HEK293 (cell line): ENCODE measurements around the gene RPS6KC1.

Source experiments
- CTCF ChIA-PET: fragments of 350-600 bp; formaldehyde crosslinking; extraction: SDS; loops from one replicate; lab custom pipeline; 2021; ENCODE audit warnings: antibody characterized with exemption; lab: Yijun Ruan, JAX
- POLR2A ChIA-PET: fragments of 300-600 bp; formaldehyde crosslinking; extraction: SDS; loops from one replicate; lab custom pipeline; 2020; ENCODE audit warnings: antibody characterized with exemption, inconsistent platforms; lab: Yijun Ruan, JAX
- H3K27ac ChIP-seq: fragments of 200-500 bp; sonication (Bioruptor generic); 2 replicates; pipeline ENCODE4 v1.5.1; 2014; ENCODE audit warnings: low read depth, low read length, control low read depth, inconsistent platforms; ENCODE audit errors: extremely low read depth
- H3K36me3 ChIP-seq, 2 experiments: fragments of 200-500 bp in 1 of 2; sonication (Bioruptor generic) in 1 of 2; 1 replicate in 1 of 2; 2 replicates in 1 of 2; pipeline ENCODE4 v1.5.1; 2014 to 2017; ENCODE audit warnings: inconsistent platforms in 2 of 2, low read length in 2 of 2; ENCODE audit not compliant: control insufficient read depth in 2 of 2, insufficient read depth in 1 of 2
- H3K4me1 ChIP-seq: fragments of 200-500 bp; sonication (Bioruptor generic); 2 replicates; pipeline ENCODE4 v1.5.1; 2014; ENCODE audit warnings: mild to moderate bottlenecking, low read length, inconsistent platforms; ENCODE audit not compliant: control insufficient read depth, insufficient read depth
- H3K4me3 ChIP-seq: 2 replicates; pipeline ENCODE4 v1.5.1; 2011; ENCODE audit warnings: low read depth, mild to moderate bottlenecking, control low read depth, low read length, moderate library complexity
- H3K9me3 ChIP-seq: fragments of 200-500 bp; sonication (Bioruptor generic); 2 replicates; pipeline ENCODE4 v1.5.1; 2014; ENCODE audit warnings: low read depth, low read length, inconsistent platforms; ENCODE audit not compliant: control insufficient read depth, insufficient read depth
- GLIS2 ChIP-seq: fragments of 450-650 bp; formaldehyde crosslinking; IDR thresholded peaks from 2 replicates; pipeline ENCODE4 v1.5.1; 2016; ENCODE audit warnings: missing biosample characterization, missing genetic modification characterization
- SALL2 ChIP-seq: fragments of 450-650 bp; formaldehyde crosslinking; IDR thresholded peaks from 2 replicates; pipeline ENCODE4 v1.5.0; 2017; ENCODE audit warnings: missing biosample characterization, mild to moderate bottlenecking, missing genetic modification characterization, borderline replicate concordance
- SP7 ChIP-seq: fragments of 450-650 bp; formaldehyde crosslinking; IDR thresholded peaks from 2 replicates; pipeline ENCODE4 v1.5.1; 2016; ENCODE audit warnings: missing biosample characterization, missing genetic modification characterization
- TCF7L2 ChIP-seq: IDR thresholded peaks from 2 replicates; pipeline ENCODE4 v1.6.1; 2011; ENCODE audit warnings: low read depth, mild to moderate bottlenecking, inconsistent platforms, low read length, moderate library complexity, borderline replicate concordance
- YY1 ChIP-seq: fragments of 450-650 bp; formaldehyde crosslinking; IDR thresholded peaks from 2 replicates; pipeline ENCODE4 v1.5.1; 2018; ENCODE audit warnings: missing biosample characterization, missing genetic modification characterization
- ZBTB20 ChIP-seq: fragments of 450-650 bp; formaldehyde crosslinking; IDR thresholded peaks from 2 replicates; pipeline ENCODE4 v1.5.1; 2016; ENCODE audit warnings: missing biosample characterization, missing genetic modification characterization
- ZBTB48 ChIP-seq: fragments of 450-650 bp; formaldehyde crosslinking; IDR thresholded peaks from 2 replicates; pipeline ENCODE4 v1.5.1; 2016; ENCODE audit warnings: missing biosample characterization, missing genetic modification characterization
- ZFP69B ChIP-seq: fragments of 450-650 bp; formaldehyde crosslinking; IDR thresholded peaks from 2 replicates; pipeline ENCODE4 v1.5.1; 2016; ENCODE audit warnings: missing biosample characterization, missing genetic modification characterization
- ZNF148 ChIP-seq: fragments of 450-650 bp; formaldehyde crosslinking; IDR thresholded peaks from 2 replicates; pipeline ENCODE4 v1.5.0; 2017; ENCODE audit warnings: missing biosample characterization, missing genetic modification characterization, borderline replicate concordance
- ZNF155 ChIP-seq: fragments of 450-650 bp; formaldehyde crosslinking; IDR thresholded peaks from 2 replicates; pipeline ENCODE4 v1.5.1; 2016; ENCODE audit warnings: missing biosample characterization, missing genetic modification characterization
- ZNF175 ChIP-seq: fragments of 450-650 bp; formaldehyde crosslinking; IDR thresholded peaks from 2 replicates; pipeline ENCODE4 v1.5.1; 2016; ENCODE audit warnings: missing biosample characterization, missing genetic modification characterization
- ZNF2 ChIP-seq: fragments of 450-650 bp; formaldehyde crosslinking; IDR thresholded peaks from 2 replicates; pipeline ENCODE4 v1.5.1; 2016; ENCODE audit warnings: missing biosample characterization, missing genetic modification characterization
- ZNF239 ChIP-seq: fragments of 450-650 bp; formaldehyde crosslinking; IDR thresholded peaks from 2 replicates; pipeline ENCODE4 v1.5.1; 2016; ENCODE audit warnings: missing biosample characterization, missing genetic modification characterization
- ZNF324 ChIP-seq: fragments of 450-650 bp; formaldehyde crosslinking; IDR thresholded peaks from 2 replicates; pipeline ENCODE4 v1.5.1; 2016; ENCODE audit warnings: missing biosample characterization, missing genetic modification characterization
- ZNF335 ChIP-seq: fragments of 450-650 bp; formaldehyde crosslinking; conservative IDR thresholded peaks from 2 replicates; pipeline ENCODE4 v1.5.1; 2016; ENCODE audit warnings: missing biosample characterization, missing genetic modification characterization
- ZNF473 ChIP-seq: fragments of 450-650 bp; formaldehyde crosslinking; IDR thresholded peaks from 2 replicates; pipeline ENCODE4 v1.5.1; 2017; ENCODE audit warnings: missing biosample characterization, missing genetic modification characterization
- ZNF521 ChIP-seq: fragments of 450-650 bp; formaldehyde crosslinking; IDR thresholded peaks from 2 replicates; pipeline ENCODE4 v1.5.1; 2017; ENCODE audit warnings: missing biosample characterization, mild to moderate bottlenecking, missing genetic modification characterization
- ZNF530 ChIP-seq: fragments of 450-650 bp; formaldehyde crosslinking; IDR thresholded peaks from 2 replicates; pipeline ENCODE4 v1.5.1; 2016; ENCODE audit warnings: low read depth, missing biosample characterization, missing genetic modification characterization
- ZNF560 ChIP-seq: fragments of 450-650 bp; formaldehyde crosslinking; IDR thresholded peaks from 2 replicates; pipeline ENCODE4 v1.5.1; 2017; ENCODE audit warnings: missing biosample characterization, missing genetic modification characterization, borderline replicate concordance
- ZNF629 ChIP-seq: fragments of 450-650 bp; formaldehyde crosslinking; IDR thresholded peaks from 2 replicates; pipeline ENCODE4 v1.5.1; 2017; ENCODE audit warnings: missing biosample characterization, missing genetic modification characterization
- ZNF701 ChIP-seq: fragments of 450-650 bp; formaldehyde crosslinking; IDR thresholded peaks from 2 replicates; pipeline ENCODE4 v1.5.1; 2016; ENCODE audit warnings: missing biosample characterization, missing genetic modification characterization
- ZNF704 ChIP-seq: fragments of 450-650 bp; formaldehyde crosslinking; IDR thresholded peaks from 2 replicates; pipeline ENCODE4 v1.5.1; 2016; ENCODE audit warnings: missing biosample characterization, missing genetic modification characterization
- ZNF785 ChIP-seq: fragments of 450-650 bp; formaldehyde crosslinking; IDR thresholded peaks from 2 replicates; pipeline ENCODE4 v1.5.1; 2016; ENCODE audit warnings: missing biosample characterization, missing genetic modification characterization
- TF ChIP-seq, protein P1 (sequence below): fragments of 450-650 bp; formaldehyde crosslinking; IDR thresholded peaks from 2 replicates; pipeline ENCODE4 v1.5.1; 2016; ENCODE audit warnings: missing biosample characterization, missing genetic modification characterization, low read depth
- TF ChIP-seq, protein P2 (sequence below): fragments of 450-650 bp; formaldehyde crosslinking; IDR thresholded peaks from 2 replicates; pipeline ENCODE4 v1.5.1; 2016; ENCODE audit warnings: missing biosample characterization, missing genetic modification characterization
- TF ChIP-seq, protein P3 (sequence below): fragments of 450-650 bp; formaldehyde crosslinking; IDR thresholded peaks from 2 replicates; pipeline ENCODE4 v1.5.1; 2016; ENCODE audit warnings: missing biosample characterization, missing genetic modification characterization

The RPS6KC1 gene

DNA sequence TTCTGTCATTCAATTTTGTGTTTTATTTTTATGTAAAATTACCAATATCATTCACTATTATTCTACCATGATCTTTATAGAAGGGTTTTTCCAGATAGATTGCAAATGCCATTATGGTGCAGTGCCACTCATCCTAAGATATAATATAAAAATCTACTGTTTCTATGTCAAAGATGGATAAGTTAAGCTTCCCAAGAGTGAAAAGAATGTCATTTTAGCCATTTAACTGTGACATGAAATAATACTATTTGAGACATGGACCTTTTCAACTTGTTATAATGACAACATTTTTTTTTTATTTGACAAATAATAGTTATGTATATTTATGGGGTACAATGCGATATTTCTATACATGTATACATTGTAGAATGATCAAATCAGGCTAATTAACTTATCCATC lies 224.3 kb downstream of the RPS6KC1 start (continued):
- TF ChIP-seq ZNF785 (tag by site-specific recombination), result no peak
- TF ChIP-seq ZNF521 (tag by site-specific recombination), result no peak
- no peak for TF ChIP-seq ZBTB48 (tag by site-specific recombination)
- no peak for TF ChIP-seq ZNF155
- no peak for TF ChIP-seq ZNF239 (tag by site-specific recombination)

DNA sequence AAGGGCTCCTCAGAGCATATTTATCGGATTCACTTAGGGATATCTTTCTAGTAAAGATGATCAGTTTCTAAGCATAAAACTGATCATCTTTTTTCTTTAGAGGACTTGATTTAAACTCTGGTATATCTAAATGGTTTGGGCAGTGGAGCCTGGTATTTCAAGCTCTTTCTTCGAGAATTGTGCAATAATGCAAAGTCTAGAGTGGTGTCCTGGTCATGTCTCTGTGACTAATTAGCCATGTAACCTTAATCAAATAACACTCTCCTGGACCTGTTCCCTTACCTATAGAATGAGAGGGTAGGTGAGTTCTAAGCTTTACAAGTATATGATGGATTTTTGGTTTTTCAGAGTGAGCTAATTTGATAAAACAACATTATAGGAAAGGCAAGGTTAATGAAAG lies 225.2 kb downstream of the RPS6KC1 start:
- ChIA-PET POLR2A (no interaction called here), CTCF (interaction anchor here (0.6 kb wide), 1 partner anchor 847 kb away, joined by 3 read pairs; no protein-coding TSS in a partner anchor)
- Histone ChIP-seq H3K9me3 (no peaks in the 10 kb centered on the region), H3K4me3 (no peak overlapping the region), H3K27ac (no peak overlapping the region), H3K4me1 (no peaks in the 10 kb centered on the region)
- TF ChIP-seq, protein P1, sequence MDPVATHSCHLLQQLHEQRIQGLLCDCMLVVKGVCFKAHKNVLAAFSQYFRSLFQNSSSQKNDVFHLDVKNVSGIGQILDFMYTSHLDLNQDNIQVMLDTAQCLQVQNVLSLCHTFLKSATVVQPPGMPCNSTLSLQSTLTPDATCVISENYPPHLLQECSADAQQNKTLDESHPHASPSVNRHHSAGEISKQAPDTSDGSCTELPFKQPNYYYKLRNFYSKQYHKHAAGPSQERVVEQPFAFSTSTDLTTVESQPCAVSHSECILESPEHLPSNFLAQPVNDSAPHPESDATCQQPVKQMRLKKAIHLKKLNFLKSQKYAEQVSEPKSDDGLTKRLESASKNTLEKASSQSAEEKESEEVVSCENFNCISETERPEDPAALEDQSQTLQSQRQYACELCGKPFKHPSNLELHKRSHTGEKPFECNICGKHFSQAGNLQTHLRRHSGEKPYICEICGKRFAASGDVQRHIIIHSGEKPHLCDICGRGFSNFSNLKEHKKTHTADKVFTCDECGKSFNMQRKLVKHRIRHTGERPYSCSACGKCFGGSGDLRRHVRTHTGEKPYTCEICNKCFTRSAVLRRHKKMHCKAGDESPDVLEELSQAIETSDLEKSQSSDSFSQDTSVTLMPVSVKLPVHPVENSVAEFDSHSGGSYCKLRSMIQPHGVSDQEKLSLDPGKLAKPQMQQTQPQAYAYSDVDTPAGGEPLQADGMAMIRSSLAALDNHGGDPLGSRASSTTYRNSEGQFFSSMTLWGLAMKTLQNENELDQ (tag by site-specific recombination), result no peak
- no peak for TF ChIP-seq ZNF335
- no peak for TF ChIP-seq ZNF629 (tag by site-specific recombination)
- TF ChIP-seq ZNF324, result no peak
- no peak for TF ChIP-seq ZNF473 (tag by site-specific recombination)
- TF ChIP-seq ZFP69B (tag by site-specific recombination), result no peak
- no peak for TF ChIP-seq SP7 (tag by site-specific recombination)
- TF ChIP-seq, all 188 proteins: peak for 0
- H3K36me3 ChIP-seq, result peaks cover 0 to 4% of the 10 kb centered on the region in 2 experiments; a peak in 1 of 3 replicates

- H3K4me3 ChIP-seq, result no peak overlapping the region
- ChIA-PET POLR2A (no interaction called here), CTCF (interaction anchor here (0.6 kb wide), 1 partner anchor 846 kb away, joined by 3 read pairs; no protein-coding TSS in a partner anchor)
- no peaks in the 10 kb centered on the region for H3K4me1 ChIP-seq
- H3K36me3 ChIP-seq, result peaks cover 0 to 4% of the 10 kb centered on the region in 2 experiments; a peak in 1 of 3 replicates
- no peak overlapping the region for H3K27ac ChIP-seq
- H3K9me3 ChIP-seq, result no peaks in the 10 kb centered on the region
- TF ChIP-seq ZNF701 (tag by site-specific recombination), result no peak
- TF ChIP-seq, protein P2, sequence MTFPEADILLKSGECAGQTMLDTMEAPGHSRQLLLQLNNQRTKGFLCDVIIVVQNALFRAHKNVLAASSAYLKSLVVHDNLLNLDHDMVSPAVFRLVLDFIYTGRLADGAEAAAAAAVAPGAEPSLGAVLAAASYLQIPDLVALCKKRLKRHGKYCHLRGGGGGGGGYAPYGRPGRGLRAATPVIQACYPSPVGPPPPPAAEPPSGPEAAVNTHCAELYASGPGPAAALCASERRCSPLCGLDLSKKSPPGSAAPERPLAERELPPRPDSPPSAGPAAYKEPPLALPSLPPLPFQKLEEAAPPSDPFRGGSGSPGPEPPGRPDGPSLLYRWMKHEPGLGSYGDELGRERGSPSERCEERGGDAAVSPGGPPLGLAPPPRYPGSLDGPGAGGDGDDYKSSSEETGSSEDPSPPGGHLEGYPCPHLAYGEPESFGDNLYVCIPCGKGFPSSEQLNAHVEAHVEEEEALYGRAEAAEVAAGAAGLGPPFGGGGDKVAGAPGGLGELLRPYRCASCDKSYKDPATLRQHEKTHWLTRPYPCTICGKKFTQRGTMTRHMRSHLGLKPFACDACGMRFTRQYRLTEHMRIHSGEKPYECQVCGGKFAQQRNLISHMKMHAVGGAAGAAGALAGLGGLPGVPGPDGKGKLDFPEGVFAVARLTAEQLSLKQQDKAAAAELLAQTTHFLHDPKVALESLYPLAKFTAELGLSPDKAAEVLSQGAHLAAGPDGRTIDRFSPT (tag by site-specific recombination), result no peak
- TF ChIP-seq ZNF530 (tag by site-specific recombination), result no peak
- TF ChIP-seq SALL2, result no peak
- TF ChIP-seq YY1 (tag by site-specific recombination), result no peak
- TF ChIP-seq ZNF704, result no peak
- no peak for TF ChIP-seq TCF7L2
- no peak for TF ChIP-seq GLIS2 (tag by site-specific recombination)
- TF ChIP-seq ZNF560, result no peak
- no peak for TF ChIP-seq ZNF148
- TF ChIP-seq, protein P3, sequence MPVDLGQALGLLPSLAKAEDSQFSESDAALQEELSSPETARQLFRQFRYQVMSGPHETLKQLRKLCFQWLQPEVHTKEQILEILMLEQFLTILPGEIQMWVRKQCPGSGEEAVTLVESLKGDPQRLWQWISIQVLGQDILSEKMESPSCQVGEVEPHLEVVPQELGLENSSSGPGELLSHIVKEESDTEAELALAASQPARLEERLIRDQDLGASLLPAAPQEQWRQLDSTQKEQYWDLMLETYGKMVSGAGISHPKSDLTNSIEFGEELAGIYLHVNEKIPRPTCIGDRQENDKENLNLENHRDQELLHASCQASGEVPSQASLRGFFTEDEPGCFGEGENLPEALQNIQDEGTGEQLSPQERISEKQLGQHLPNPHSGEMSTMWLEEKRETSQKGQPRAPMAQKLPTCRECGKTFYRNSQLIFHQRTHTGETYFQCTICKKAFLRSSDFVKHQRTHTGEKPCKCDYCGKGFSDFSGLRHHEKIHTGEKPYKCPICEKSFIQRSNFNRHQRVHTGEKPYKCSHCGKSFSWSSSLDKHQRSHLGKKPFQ (tag by site-specific recombination), result no peak
- TF ChIP-seq ZNF175, result no peak
- TF ChIP-seq ZNF2 (tag by site-specific recombination), result no peak
- TF ChIP-seq ZBTB20 (tag by site-specific recombination), result no peak
Measured at GRCh38 chr1:213277036-213277435, 226.0 kb downstream of the RPS6KC1 start.
